ENCODE measurements around the gene HTR2B.
"Not testable (repeated sequence)": the region's sequence is repeated elsewhere in the genome, so short reads cannot be mapped to it uniquely, and the experiment has no call there.

HTR2B gene

DNA sequence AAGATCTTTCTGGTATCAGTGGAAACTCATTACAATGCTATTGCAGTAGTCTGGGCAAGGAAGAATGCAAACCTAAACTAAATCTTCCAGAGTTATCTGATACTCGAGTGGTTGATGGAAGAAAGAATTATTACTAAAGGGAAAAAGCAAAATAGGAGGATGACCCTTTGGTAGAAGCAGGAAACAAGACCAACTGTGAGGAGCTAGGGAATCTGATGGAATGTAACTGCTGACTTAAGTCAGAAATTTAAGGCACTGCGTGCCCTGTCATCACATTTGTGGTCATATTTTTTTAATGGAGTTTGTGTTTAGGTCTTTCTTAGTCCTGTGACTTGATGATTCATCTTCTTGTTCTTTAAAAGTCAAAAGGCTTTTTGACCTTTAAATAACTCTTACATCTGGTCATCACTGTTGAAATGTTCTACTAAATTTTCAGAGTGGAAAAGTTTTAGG is 37.1 kb upstream of the HTR2B start:
- H3K27me3 ChIP-seq (ENCODE audit: control insufficient read depth in 1 of 2, insufficient read depth in 2 of 2, low read length in 2 of 2): no peaks in the 10 kb centered on the region
- no peaks in the 10 kb centered on the region for H3K9me3 ChIP-seq (ENCODE audit: control insufficient read depth in 1 of 2, low read length in 2 of 2)
- H3K4me3 ChIP-seq (ENCODE audit: low read depth in 1 of 2, low read length in 2 of 2): no peak overlapping the region
- H3K36me3 ChIP-seq (ENCODE audit: control insufficient read depth in 1 of 2, insufficient read depth in 2 of 2, low read length in 2 of 2): peaks cover 11 to 38% of the 10 kb centered on the region in 2 donors
- H3K4me1 ChIP-seq (ENCODE audit: control insufficient read depth in 1 of 2, insufficient read depth in 2 of 2, low read length in 2 of 2): no peaks in the 10 kb centered on the region
- H3K27ac ChIP-seq (ENCODE audit: low read depth, low read length): peak overlapping the region; percentile 26
- no peak overlapping the region for H3K9ac ChIP-seq (ENCODE audit: low read depth in 1 of 2, low read length in 2 of 2)

DNA sequence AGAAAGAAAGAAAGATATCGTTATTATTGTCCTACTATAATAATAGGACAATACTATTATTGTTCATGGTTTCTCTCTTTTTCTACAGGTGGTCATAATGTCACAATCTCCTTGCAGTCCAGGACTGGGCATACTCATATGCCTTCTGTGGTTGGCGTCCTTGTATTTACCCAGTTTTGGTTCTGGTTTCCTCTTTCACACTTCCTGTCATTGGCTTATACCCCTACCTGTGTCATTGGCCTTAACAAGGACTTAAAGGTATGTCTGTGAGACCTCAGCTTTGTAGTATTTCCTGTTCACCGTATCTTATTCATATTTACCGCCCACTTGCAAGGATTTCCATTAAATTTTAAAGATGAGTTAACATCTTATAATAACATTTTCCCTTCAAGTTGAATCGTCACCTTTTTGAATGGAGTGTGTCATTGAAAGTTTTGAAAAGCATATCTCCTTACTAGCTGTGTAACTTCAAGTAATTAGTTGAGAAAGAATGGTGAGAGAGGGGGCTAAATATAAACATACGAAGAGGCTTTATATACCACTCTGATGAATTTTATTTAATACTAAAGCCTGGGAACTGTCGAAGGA is 36.5 kb upstream of the HTR2B start:
- H3K4me3 ChIP-seq (ENCODE audit: low read depth in 1 of 2, low read length in 2 of 2): no peak overlapping the region
- no peaks in the 10 kb centered on the region for H3K9me3 ChIP-seq (ENCODE audit: control insufficient read depth in 1 of 2, low read length in 2 of 2)
- H3K27ac ChIP-seq (ENCODE audit: low read depth, low read length): no peak overlapping the region
- no peak overlapping the region for H3K9ac ChIP-seq (ENCODE audit: low read depth in 1 of 2, low read length in 2 of 2)
- peaks cover 6 to 33% of the 10 kb centered on the region in 2 donors for H3K36me3 ChIP-seq (ENCODE audit: control insufficient read depth in 1 of 2, insufficient read depth in 2 of 2, low read length in 2 of 2)
- no peaks in the 10 kb centered on the region for H3K27me3 ChIP-seq (ENCODE audit: control insufficient read depth in 1 of 2, insufficient read depth in 2 of 2, low read length in 2 of 2)
- no peaks in the 10 kb centered on the region for H3K4me1 ChIP-seq (ENCODE audit: control insufficient read depth in 1 of 2, insufficient read depth in 2 of 2, low read length in 2 of 2)

GRCh38 chr2:231160701-231161100 is 35.9 kb upstream of the HTR2B start:
- Histone ChIP-seq H3K4me3 (ENCODE audit: low read depth in 1 of 2, low read length in 2 of 2) (no peak overlapping the region), H3K27me3 (ENCODE audit: control insufficient read depth in 1 of 2, insufficient read depth in 2 of 2, low read length in 2 of 2) (no peaks in the 10 kb centered on the region), H3K36me3 (ENCODE audit: control insufficient read depth in 1 of 2, insufficient read depth in 2 of 2, low read length in 2 of 2) (peaks cover 0 to 26% of the 10 kb centered on the region in 2 donors), H3K4me1 (ENCODE audit: control insufficient read depth in 1 of 2, insufficient read depth in 2 of 2, low read length in 2 of 2) (no peaks in the 10 kb centered on the region), H3K27ac (ENCODE audit: low read depth, low read length) (no peak overlapping the region), H3K9me3 (ENCODE audit: control insufficient read depth in 1 of 2, low read length in 2 of 2) (no peaks in the 10 kb centered on the region), H3K9ac (ENCODE audit: low read depth in 1 of 2, low read length in 2 of 2) (no peak overlapping the region)

DNA sequence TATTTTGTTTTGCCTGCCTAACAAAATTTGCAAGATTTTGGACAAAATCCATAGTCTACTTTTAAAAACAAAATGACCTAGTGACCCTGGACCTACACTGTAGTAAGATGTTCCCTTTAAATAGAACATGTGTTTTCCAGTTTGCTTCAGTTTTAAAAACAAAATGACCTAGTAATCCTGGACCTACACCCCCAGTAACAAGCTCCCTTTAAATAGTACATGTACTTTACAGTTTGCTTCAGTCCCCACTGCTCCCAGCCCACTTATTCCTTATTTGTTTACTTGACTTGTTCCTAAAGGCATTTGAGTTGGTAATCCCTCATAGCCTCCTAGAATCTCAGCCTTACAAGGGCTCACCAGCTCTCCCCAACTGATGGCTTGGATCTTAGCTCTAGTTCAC is 34.5 kb upstream of the HTR2B start:
- Histone ChIP-seq H3K27me3 (ENCODE audit: control insufficient read depth in 1 of 2, insufficient read depth in 2 of 2, low read length in 2 of 2) (no peaks in the 10 kb centered on the region), H3K4me1 (ENCODE audit: control insufficient read depth in 1 of 2, insufficient read depth in 2 of 2, low read length in 2 of 2) (no peaks in the 10 kb centered on the region), H3K27ac (ENCODE audit: low read depth, low read length) (no peak overlapping the region), H3K9me3 (ENCODE audit: control insufficient read depth in 1 of 2, low read length in 2 of 2) (no peaks in the 10 kb centered on the region), H3K36me3 (ENCODE audit: control insufficient read depth in 1 of 2, insufficient read depth in 2 of 2, low read length in 2 of 2) (peaks cover 3 to 33% of the 10 kb centered on the region in 2 donors), H3K9ac (ENCODE audit: low read depth in 1 of 2, low read length in 2 of 2) (no peak overlapping the region), H3K4me3 (ENCODE audit: low read depth in 1 of 2, low read length in 2 of 2) (no peak overlapping the region)

- no peak overlapping the region for H3K27ac ChIP-seq (ENCODE audit: low read depth, low read length)
- no peaks in the 10 kb centered on the region for H3K9me3 ChIP-seq (ENCODE audit: control insufficient read depth in 1 of 2, low read length in 2 of 2)
- no peaks in the 10 kb centered on the region for H3K4me1 ChIP-seq (ENCODE audit: control insufficient read depth in 1 of 2, insufficient read depth in 2 of 2, low read length in 2 of 2)
- H3K9ac ChIP-seq (ENCODE audit: low read depth in 1 of 2, low read length in 2 of 2): no peak overlapping the region
- H3K27me3 ChIP-seq (ENCODE audit: control insufficient read depth in 1 of 2, insufficient read depth in 2 of 2, low read length in 2 of 2): no peaks in the 10 kb centered on the region
- peaks cover 18 to 41% of the 10 kb centered on the region in 2 donors for H3K36me3 ChIP-seq (ENCODE audit: control insufficient read depth in 1 of 2, insufficient read depth in 2 of 2, low read length in 2 of 2)
- no peak overlapping the region for H3K4me3 ChIP-seq (ENCODE audit: low read depth in 1 of 2, low read length in 2 of 2)
Observed at GRCh38 chr2:231152800-231153557, 28.1 kb upstream of the HTR2B start.

DNA sequence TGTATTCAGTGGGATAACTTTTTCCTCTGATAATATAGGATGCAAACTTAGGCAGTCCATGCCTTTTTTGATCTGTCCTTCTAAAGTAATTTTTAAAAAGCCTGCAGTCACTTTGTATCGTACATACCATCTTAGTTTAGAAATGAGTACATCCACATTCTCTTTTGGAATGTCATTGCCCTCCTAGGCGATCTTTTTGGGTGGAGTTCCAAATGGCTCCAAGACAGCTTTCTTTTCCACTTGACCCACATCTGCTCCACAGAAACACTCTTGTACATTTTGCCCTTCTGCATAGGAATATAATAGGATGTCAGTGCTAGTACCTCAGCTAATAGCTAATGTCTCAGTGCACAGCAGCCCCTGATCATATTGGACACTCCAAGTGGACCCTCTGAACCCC is 21.8 kb upstream of the HTR2B start:
- Histone ChIP-seq H3K27ac (ENCODE audit: low read depth, low read length) (no peak overlapping the region), H3K4me1 (ENCODE audit: control insufficient read depth in 1 of 2, insufficient read depth in 2 of 2, low read length in 2 of 2) (no peaks in the 10 kb centered on the region), H3K4me3 (ENCODE audit: low read depth in 1 of 2, low read length in 2 of 2) (no peak overlapping the region), H3K9me3 (ENCODE audit: control insufficient read depth in 1 of 2, low read length in 2 of 2) (no peaks in the 10 kb centered on the region), H3K36me3 (ENCODE audit: control insufficient read depth in 1 of 2, insufficient read depth in 2 of 2, low read length in 2 of 2) (peaks cover 12 to 32% of the 10 kb centered on the region in 2 donors), H3K9ac (ENCODE audit: low read depth in 1 of 2, low read length in 2 of 2) (no peak overlapping the region), H3K27me3 (ENCODE audit: control insufficient read depth in 1 of 2, insufficient read depth in 2 of 2, low read length in 2 of 2) (no peaks in the 10 kb centered on the region)

DNA sequence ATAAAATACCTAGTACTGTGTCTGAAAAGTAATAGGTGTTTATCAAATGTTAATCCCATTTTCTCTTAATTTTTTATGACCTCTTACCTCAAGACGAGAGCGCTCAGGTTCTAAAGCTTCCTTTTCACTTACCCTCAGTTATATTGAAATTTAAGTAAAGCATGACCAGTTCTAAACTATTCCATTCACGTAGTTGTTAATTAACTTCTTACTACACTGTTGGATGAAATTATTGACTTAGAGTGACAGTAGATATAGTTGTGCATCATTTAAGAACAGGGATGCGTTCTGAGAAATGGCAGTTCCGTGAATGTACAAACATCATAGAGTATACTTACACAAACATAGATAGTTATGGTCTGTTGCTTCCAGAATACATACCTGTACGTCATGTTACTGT is 20.1 kb upstream of the HTR2B start:
- H3K27me3 ChIP-seq (ENCODE audit: control insufficient read depth in 1 of 2, insufficient read depth in 2 of 2, low read length in 2 of 2): no peaks in the 10 kb centered on the region
- H3K4me1 ChIP-seq (ENCODE audit: control insufficient read depth in 1 of 2, insufficient read depth in 2 of 2, low read length in 2 of 2): no peaks in the 10 kb centered on the region
- no peak overlapping the region for H3K27ac ChIP-seq (ENCODE audit: low read depth, low read length)
- no peaks in the 10 kb centered on the region for H3K9me3 ChIP-seq (ENCODE audit: control insufficient read depth in 1 of 2, low read length in 2 of 2)
- H3K4me3 ChIP-seq (ENCODE audit: low read depth in 1 of 2, low read length in 2 of 2): no peak overlapping the region
- no peak overlapping the region for H3K9ac ChIP-seq (ENCODE audit: low read depth in 1 of 2, low read length in 2 of 2)
- H3K36me3 ChIP-seq (ENCODE audit: control insufficient read depth in 1 of 2, insufficient read depth in 2 of 2, low read length in 2 of 2): peaks cover 12 to 32% of the 10 kb centered on the region in 2 donors

DNA sequence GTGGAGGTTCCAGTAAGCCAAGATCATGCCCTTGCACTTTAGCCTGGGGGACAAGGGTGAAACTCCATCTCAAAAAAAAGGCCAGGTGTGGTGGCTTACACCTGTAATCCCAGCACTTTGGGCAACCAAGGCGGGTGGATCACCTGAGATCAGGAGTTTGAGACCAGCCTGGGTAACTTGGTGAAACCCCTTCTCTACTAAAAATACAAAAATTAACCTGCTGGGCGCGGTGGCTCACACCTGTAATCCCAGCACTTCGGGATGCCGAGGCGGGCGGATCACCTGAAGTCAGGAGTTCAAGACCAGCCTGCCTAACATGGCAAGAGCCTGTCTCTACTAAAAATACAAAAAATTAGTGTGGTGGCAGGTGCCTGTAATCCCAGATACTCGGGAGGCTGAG is 16.0 kb upstream of the HTR2B start:
- H3K9me3 ChIP-seq (ENCODE audit: control insufficient read depth in 1 of 2, low read length in 2 of 2); H3K4me3 ChIP-seq (ENCODE audit: low read depth in 1 of 2, low read length in 2 of 2); H3K27ac ChIP-seq (ENCODE audit: low read depth, low read length); H3K9ac ChIP-seq (ENCODE audit: low read depth in 1 of 2, low read length in 2 of 2); H3K4me1 ChIP-seq (ENCODE audit: control insufficient read depth in 1 of 2, insufficient read depth in 2 of 2, low read length in 2 of 2); H3K36me3 ChIP-seq (ENCODE audit: control insufficient read depth in 1 of 2, insufficient read depth in 2 of 2, low read length in 2 of 2); H3K27me3 ChIP-seq (ENCODE audit: control insufficient read depth in 1 of 2, insufficient read depth in 2 of 2, low read length in 2 of 2): not testable (repeated sequence)

DNA sequence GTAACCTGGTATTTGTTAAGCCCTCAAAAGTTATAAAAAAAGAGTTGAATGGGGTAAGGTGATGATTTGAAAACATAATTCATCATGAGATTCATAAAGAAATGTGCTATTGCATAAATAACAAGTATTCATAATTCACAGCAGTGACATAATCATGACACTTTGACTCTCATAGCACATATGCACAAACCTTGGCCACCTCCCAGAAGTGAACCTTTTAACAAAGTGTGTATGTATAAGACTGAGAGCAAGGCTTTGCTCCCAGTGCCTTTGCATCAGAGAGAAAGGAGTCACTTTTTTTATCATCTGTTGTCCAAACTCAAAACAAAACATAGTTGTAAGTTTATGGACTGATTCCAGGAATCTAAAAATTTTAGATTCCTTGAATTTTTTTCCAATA is 15.0 kb upstream of the HTR2B start:
- Histone ChIP-seq H3K27me3 (ENCODE audit: control insufficient read depth in 1 of 2, insufficient read depth in 2 of 2, low read length in 2 of 2) (no peaks in the 10 kb centered on the region), H3K4me1 (ENCODE audit: control insufficient read depth in 1 of 2, insufficient read depth in 2 of 2, low read length in 2 of 2) (no peaks in the 10 kb centered on the region), H3K36me3 (ENCODE audit: control insufficient read depth in 1 of 2, insufficient read depth in 2 of 2, low read length in 2 of 2) (peaks cover 0 to 6% of the 10 kb centered on the region in 2 donors), H3K9me3 (ENCODE audit: control insufficient read depth in 1 of 2, low read length in 2 of 2) (no peaks in the 10 kb centered on the region), H3K4me3 (ENCODE audit: low read depth in 1 of 2, low read length in 2 of 2) (no peak overlapping the region), H3K9ac (ENCODE audit: low read depth in 1 of 2, low read length in 2 of 2) (no peak overlapping the region), H3K27ac (ENCODE audit: low read depth, low read length) (no peak overlapping the region)

DNA sequence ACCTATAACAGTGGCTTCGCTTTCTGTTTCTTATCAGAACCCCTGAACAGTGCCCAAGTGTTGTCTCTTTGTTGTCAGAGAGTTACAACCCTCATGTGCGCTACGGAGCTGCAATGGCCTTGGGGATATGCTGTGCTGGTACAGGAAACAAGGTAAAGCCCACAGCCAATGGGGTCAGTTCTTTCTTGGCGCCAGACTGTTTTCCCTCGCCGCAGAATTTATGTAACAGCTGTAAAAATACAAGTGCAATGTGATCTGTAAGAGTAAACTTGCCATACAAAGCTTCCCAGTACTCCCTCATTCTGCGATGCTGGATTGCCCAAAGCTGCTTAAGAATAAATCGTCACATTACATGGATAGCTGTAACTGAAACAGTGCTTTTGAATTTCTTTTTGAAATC is 13.9 kb upstream of the HTR2B start:
- no peaks in the 10 kb centered on the region for H3K4me1 ChIP-seq (ENCODE audit: control insufficient read depth in 1 of 2, insufficient read depth in 2 of 2, low read length in 2 of 2)
- H3K9ac ChIP-seq (ENCODE audit: low read depth in 1 of 2, low read length in 2 of 2): no peak overlapping the region
- no peak overlapping the region for H3K4me3 ChIP-seq (ENCODE audit: low read depth in 1 of 2, low read length in 2 of 2)
- peaks cover 0 to 6% of the 10 kb centered on the region in 2 donors for H3K36me3 ChIP-seq (ENCODE audit: control insufficient read depth in 1 of 2, insufficient read depth in 2 of 2, low read length in 2 of 2)
- H3K9me3 ChIP-seq (ENCODE audit: control insufficient read depth in 1 of 2, low read length in 2 of 2): no peaks in the 10 kb centered on the region
- no peaks in the 10 kb centered on the region for H3K27me3 ChIP-seq (ENCODE audit: control insufficient read depth in 1 of 2, insufficient read depth in 2 of 2, low read length in 2 of 2)
- no peak overlapping the region for H3K27ac ChIP-seq (ENCODE audit: low read depth, low read length)

All from duodenal mucosa (tissue), 2 donors.